ENCODE data around the gene FNDC3B.

FNDC3B gene

GRCh38 chr3:172305552-172305951 is 266.2 kb downstream of the FNDC3B start:
- no peak for DNase-seq (ENCODE audit: low spot score)
- no peak for TF ChIP-seq CTCF (IDR thresholded peaks at IDR 0.05; ENCODE audit: extremely low read depth, missing control alignments)

GRCh38 chr3:172305974-172306373 is 266.6 kb downstream of the FNDC3B start:
- DNase-seq (ENCODE audit: low spot score) = no peak
- TF ChIP-seq CTCF (IDR thresholded peaks at IDR 0.05; ENCODE audit: extremely low read depth, missing control alignments) = no peak

- no peak for DNase-seq (ENCODE audit: low spot score)
- no peak for TF ChIP-seq CTCF (IDR thresholded peaks at IDR 0.05; ENCODE audit: extremely low read depth, missing control alignments)
Observed at GRCh38 chr3:172307141-172307560, 267.8 kb downstream of the FNDC3B start.

GRCh38 chr3:172309059-172309458 is 269.7 kb downstream of the FNDC3B start:
- no peak for TF ChIP-seq CTCF (IDR thresholded peaks at IDR 0.05; ENCODE audit: extremely low read depth, missing control alignments)
- no peak for DNase-seq (ENCODE audit: low spot score)

GRCh38 chr3:172309741-172310427 is 270.5 kb downstream of the FNDC3B start:
- no peak for TF ChIP-seq CTCF (IDR thresholded peaks at IDR 0.05; ENCODE audit: extremely low read depth, missing control alignments)
- DNase-seq (ENCODE audit: low spot score) = no peak

- no peak for DNase-seq (ENCODE audit: low spot score)
- no peak for TF ChIP-seq CTCF (IDR thresholded peaks at IDR 0.05; ENCODE audit: extremely low read depth, missing control alignments)
Observed at GRCh38 chr3:172310428-172310760, 271.0 kb downstream of the FNDC3B start.

- no peak for TF ChIP-seq CTCF (IDR thresholded peaks at IDR 0.05; ENCODE audit: extremely low read depth, missing control alignments)
- no peak for DNase-seq (ENCODE audit: low spot score)
Observed at GRCh38 chr3:172311217-172311616, 271.8 kb downstream of the FNDC3B start.

Measured in GM20000 (cell line).